ENCODE data around the gene TMPRSS3.

DNA sequence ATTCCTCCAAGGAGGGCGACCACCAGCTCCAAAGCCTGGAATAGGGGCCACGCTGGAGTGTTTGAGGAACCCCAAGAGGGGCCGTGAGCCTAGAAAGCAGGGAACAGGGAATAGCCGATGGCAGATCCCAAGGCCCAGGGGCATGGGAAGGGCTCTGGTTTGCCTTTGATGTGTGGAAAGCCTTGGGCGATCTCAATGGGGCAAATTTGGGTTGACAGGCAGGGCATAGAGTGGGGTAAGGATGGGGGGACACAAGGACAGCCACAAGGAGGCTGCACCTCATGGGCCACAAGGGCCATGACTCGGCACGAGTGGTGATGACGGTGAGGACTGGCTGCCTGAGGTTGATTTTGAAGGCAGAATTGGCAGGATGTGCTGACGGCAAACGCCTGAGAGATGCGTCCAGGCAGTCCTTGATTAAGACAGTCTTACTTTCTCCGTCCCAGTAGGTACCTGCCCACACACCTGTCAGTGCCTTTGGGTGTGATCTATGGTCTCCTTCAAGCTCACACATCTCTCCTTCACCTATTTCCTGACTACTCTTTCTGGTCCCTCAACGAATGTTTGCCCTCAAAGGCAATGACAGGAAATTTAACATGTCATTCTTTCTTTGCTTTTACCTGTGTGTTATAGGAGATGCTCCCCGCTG is 2.0 kb upstream of the TMPRSS3 start:
- TF ChIP-seq, protein P1, sequence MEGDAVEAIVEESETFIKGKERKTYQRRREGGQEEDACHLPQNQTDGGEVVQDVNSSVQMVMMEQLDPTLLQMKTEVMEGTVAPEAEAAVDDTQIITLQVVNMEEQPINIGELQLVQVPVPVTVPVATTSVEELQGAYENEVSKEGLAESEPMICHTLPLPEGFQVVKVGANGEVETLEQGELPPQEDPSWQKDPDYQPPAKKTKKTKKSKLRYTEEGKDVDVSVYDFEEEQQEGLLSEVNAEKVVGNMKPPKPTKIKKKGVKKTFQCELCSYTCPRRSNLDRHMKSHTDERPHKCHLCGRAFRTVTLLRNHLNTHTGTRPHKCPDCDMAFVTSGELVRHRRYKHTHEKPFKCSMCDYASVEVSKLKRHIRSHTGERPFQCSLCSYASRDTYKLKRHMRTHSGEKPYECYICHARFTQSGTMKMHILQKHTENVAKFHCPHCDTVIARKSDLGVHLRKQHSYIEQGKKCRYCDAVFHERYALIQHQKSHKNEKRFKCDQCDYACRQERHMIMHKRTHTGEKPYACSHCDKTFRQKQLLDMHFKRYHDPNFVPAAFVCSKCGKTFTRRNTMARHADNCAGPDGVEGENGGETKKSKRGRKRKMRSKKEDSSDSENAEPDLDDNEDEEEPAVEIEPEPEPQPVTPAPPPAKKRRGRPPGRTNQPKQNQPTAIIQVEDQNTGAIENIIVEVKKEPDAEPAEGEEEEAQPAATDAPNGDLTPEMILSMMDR (conservative IDR thresholded peaks at IDR 0.05): no peak
- TF ChIP-seq EZH2 (IDR thresholded peaks at IDR 0.05; ENCODE audit: low read depth): no peak

Data from PC-9 (cell line).